Measurements from ENCODE around the gene ABHD6.
"Not testable (repeated sequence)": the region's sequence is repeated elsewhere in the genome, so short reads cannot be mapped to it uniquely, and the experiment has no call there.

Gene ABHD6

DNA sequence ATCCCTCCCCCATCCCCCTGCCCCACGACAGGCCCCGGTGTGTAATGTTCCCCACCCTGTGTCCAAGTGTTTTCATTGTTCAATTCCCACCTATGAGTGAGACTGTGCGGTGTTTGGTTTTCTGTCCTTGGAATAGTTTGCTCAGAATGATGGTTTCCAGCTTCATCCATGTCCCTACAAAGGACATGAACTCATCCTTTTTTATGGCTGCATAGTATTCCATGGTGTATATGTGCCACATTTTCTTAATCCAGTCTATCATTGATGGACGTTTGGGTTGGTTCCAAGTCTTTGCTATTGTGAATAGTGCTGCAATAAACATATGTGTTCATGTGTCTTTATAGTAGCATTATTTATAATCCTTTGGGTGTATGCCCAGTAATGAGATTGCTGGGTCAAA, 5.3 kb downstream of the ABHD6 start:
- not testable (repeated sequence) for DNase-seq (ENCODE audit: low read depth in 2 of 2)

DNA sequence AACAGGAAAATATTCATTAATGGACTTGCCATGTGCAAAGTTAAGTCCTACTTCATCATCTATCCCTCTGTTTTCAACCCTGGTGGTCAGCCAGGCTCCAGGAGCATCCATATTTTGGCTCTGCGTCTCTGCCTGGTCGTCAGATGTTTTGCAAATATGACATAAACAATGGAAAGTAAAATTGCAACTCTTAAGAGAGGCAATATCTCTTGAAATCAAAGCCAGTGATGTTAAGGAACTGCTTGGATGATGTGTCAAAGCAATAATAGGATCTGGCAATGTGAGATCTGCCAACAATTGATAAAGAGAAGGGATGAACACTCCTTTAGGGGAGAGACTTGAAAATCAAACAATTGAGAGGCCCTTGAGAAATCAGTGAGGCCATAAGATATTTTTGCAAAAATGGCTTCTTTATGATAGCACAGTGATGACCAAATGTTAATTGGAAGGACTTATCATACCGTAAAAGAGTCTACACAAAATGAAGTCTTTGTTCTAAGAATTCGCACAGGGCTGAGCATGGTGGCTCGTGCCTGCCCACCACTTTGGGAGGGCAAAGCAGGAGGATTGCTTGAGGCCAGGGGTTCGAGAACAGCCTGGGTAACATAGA, 6.5 kb downstream of the ABHD6 start:
- DNase-seq (ENCODE audit: low read depth in 2 of 2): no peak

DNA sequence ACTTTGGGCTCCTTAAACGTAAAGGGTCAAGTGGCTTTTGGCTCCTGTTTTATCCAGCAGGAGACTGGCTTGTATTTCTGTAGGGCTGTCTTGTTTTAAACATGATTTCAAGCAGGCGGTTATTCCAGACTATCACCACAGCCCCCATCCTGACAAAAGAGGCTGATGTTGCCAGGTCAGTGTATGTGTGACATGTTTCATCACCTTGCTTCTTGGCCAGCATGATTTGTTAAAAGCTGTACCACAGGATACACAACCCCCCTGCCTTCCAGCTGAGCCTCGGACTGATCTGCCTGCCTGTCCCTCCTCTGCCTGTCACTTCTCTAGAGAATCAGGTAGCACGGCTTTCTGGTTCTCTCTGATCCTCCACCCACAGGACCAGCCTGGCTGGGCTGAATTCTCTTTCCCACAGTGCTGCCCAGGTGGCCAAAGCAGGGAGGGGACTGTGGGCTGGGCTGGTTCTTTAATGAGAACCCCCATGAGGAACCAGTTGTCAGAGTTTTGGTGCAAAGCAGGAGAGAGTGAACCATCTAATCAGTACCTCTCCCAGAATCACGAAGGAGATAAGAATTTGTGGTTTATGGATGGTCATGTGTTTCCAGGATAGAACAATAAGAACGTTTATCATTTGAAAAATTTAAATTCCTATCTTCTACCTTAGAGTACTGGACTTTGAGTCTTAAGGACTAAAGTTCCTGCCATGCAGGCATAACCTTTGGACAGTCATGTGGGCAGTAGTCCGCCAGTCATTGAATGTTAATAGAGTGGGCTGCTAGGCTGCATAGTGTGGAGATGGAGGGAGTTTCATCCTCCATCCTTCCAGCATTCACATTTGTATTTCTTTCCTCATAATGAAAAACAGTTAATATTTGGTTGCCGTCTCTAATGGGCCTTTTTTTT, 8.8 kb downstream of the ABHD6 start:
- DNase-seq (ENCODE audit: low read depth in 2 of 2): no peak

- no peak for DNase-seq (ENCODE audit: low read depth in 2 of 2)
Measured at GRCh38 chr3:58249358-58250092, 11.9 kb downstream of the ABHD6 start.

GRCh38 chr3:58250093-58250707, 12.6 kb downstream of the ABHD6 start:
- no peak for DNase-seq (ENCODE audit: low read depth in 2 of 2)

- DNase-seq (ENCODE audit: low read depth in 2 of 2): no peak
Measured at GRCh38 chr3:58251631-58252035, 14.0 kb downstream of the ABHD6 start.

DNA sequence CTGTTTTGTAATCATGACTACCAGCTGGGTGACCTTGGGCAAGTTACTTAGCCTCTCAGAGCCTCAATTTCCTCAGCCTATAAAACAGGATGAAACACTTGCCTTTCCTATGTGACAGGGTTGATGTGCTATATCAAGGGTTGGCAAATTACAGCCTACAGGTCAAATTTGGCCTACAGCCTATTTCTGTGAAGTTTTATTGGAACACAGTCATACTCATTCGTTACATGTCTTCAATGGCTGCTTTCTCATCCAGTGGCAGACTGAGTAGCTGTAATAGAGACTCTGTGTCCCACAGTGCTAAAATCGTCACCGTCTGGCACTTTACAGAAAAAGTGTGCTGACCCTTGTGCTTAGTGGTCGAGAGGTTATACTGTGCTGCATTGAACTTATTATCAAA, 16.6 kb downstream of the ABHD6 start:
- DNase-seq (ENCODE audit: low read depth in 2 of 2): no peak

DNA sequence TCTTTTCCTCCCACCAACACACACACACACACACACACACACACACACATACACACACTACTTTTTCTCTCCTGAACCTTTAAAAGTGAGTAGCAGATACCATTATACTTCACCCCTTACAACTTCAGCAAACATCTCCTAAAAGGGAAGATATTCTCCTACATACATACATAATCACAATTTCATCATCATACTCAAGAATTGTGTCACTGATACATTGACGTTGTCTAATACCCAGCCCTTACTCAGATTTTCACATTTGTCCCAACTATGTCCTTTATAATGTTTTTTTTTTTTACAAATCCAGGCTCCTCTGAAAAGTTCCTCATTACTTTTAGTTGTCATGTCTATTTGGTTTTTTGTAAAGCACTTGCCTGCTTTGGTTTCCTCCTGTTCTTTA, 18.5 kb downstream of the ABHD6 start:
- no peak for DNase-seq (ENCODE audit: low read depth in 2 of 2)

DNA sequence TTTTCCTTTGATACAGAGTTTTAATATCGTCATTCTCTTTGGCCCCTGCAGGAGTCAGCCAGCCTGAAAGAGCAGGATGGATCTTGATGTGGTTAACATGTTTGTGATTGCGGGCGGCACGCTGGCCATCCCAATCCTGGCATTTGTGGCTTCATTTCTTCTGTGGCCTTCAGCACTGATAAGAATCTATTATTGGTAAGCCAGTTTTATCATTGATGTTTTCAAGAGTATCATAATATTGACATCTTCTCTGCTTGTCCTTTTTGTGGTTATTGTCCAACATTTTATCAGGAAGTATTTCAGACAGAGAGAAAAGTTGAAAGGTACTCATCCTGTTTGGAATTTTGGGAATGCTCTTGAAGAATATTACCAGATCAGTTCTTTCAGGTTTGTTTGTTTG, 18.9 kb downstream of the ABHD6 start:
- no peak for DNase-seq (ENCODE audit: low read depth in 2 of 2)

GRCh38 chr3:58258392-58259055, 20.9 kb downstream of the ABHD6 start:
- DNase-seq (ENCODE audit: low read depth in 2 of 2): no peak

- no peak for DNase-seq (ENCODE audit: low read depth in 2 of 2)
Measured at GRCh38 chr3:58260261-58260731, 22.7 kb downstream of the ABHD6 start.

- DNase-seq (ENCODE audit: low read depth in 2 of 2): no peak
Measured at GRCh38 chr3:58260733-58261132, 23.1 kb downstream of the ABHD6 start.

- DNase-seq (ENCODE audit: low read depth in 2 of 2): no peak
Measured at GRCh38 chr3:58261954-58262666, 24.5 kb downstream of the ABHD6 start.

- no peak for DNase-seq (ENCODE audit: low read depth in 2 of 2)
Measured at GRCh38 chr3:58266577-58266976, 29.0 kb downstream of the ABHD6 start.

GRCh38 chr3:58267543-58267942, 30.0 kb downstream of the ABHD6 start:
- DNase-seq (ENCODE audit: low read depth in 2 of 2): not testable (repeated sequence)

GRCh38 chr3:58269356-58269755, 31.8 kb downstream of the ABHD6 start:
- DNase-seq (ENCODE audit: low read depth in 2 of 2): no peak

DNA sequence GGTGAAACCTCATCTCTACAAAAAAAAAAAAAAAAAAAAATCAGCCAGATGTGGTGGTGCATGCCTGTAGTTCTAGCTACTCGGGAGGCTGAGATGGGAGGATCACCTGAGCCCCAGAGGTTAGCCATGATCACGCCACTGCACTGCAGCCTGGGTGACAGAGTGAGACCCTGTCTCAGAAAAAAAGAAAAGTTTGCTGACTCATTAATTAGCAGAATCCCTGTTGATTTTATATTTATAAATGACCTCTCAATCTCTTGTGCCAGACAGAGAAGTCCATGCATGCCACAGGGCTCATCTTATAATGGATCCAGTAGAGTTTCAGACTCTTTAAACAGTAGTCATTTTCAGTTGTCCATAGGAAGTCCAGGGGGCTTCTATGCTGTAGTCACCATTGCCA, 32.9 kb downstream of the ABHD6 start:
- no peak for DNase-seq (ENCODE audit: low read depth in 2 of 2)

- no peak for DNase-seq (ENCODE audit: low read depth in 2 of 2)
Measured at GRCh38 chr3:58271901-58272501, 34.4 kb downstream of the ABHD6 start.

GRCh38 chr3:58272891-58273290, 35.3 kb downstream of the ABHD6 start:
- DNase-seq (ENCODE audit: low read depth in 2 of 2): no peak

- DNase-seq (ENCODE audit: low read depth in 2 of 2): not testable (repeated sequence)
Measured at GRCh38 chr3:58273362-58273761, 35.8 kb downstream of the ABHD6 start.

All from activated CD8-positive, alpha-beta memory T cell treated with anti-CD3 and anti-CD28 coated beads for 4 hours (primary cell).